GM19455 (cell line): ENCODE data around the gene PTPRD.

Experiments used
- ATAC-seq: cut with Tn5 transposase; IDR thresholded peaks from one replicate; pipeline ENCODE4 v1.9.1; 2021; ENCODE audit not compliant: unreplicated experiment

PTPRD gene

GRCh38 chr9:8382266-8382665 is 2230.5 kb downstream of the PTPRD start:
- ATAC-seq: no peak

GRCh38 chr9:8381601-8382000 is 2231.2 kb downstream of the PTPRD start:
- no peak for ATAC-seq

- no peak for ATAC-seq
Observed at GRCh38 chr9:8374471-8374870, 2238.3 kb downstream of the PTPRD start.

GRCh38 chr9:8371686-8372085 is 2241.1 kb downstream of the PTPRD start:
- no peak for ATAC-seq

GRCh38 chr9:8366161-8366926 is 2246.5 kb downstream of the PTPRD start:
- ATAC-seq: no peak

- no peak for ATAC-seq
Observed at GRCh38 chr9:8365466-8366160, 2247.2 kb downstream of the PTPRD start.

GRCh38 chr9:8365029-8365428 is 2247.8 kb downstream of the PTPRD start:
- ATAC-seq: no peak

- ATAC-seq: no peak
Observed at GRCh38 chr9:8364026-8364752, 2248.6 kb downstream of the PTPRD start.

GRCh38 chr9:8362250-8362649 is 2250.6 kb downstream of the PTPRD start:
- ATAC-seq: no peak

- no peak for ATAC-seq
Observed at GRCh38 chr9:8361364-8361763, 2251.4 kb downstream of the PTPRD start.

GRCh38 chr9:8356406-8356805 is 2256.4 kb downstream of the PTPRD start:
- no peak for ATAC-seq

GRCh38 chr9:8351436-8351835 is 2261.4 kb downstream of the PTPRD start:
- ATAC-seq: no peak

GRCh38 chr9:8349901-8350300 is 2262.9 kb downstream of the PTPRD start:
- ATAC-seq: no peak

GRCh38 chr9:8349376-8349775 is 2263.4 kb downstream of the PTPRD start:
- ATAC-seq: no peak

GRCh38 chr9:8348756-8349155 is 2264.0 kb downstream of the PTPRD start:
- no peak for ATAC-seq

GRCh38 chr9:8346296-8346695 is 2266.5 kb downstream of the PTPRD start:
- ATAC-seq: no peak

GRCh38 chr9:8338767-8339510 is 2273.9 kb downstream of the PTPRD start:
- ATAC-seq: no peak

- ATAC-seq: no peak
Observed at GRCh38 chr9:8337834-8338766, 2274.7 kb downstream of the PTPRD start.

GRCh38 chr9:8332871-8333270 is 2279.9 kb downstream of the PTPRD start:
- no peak for ATAC-seq

- ATAC-seq: no peak
Observed at GRCh38 chr9:8332331-8332650, 2280.5 kb downstream of the PTPRD start.
